ENCODE measurements around the gene NOSIP.

The NOSIP gene

GRCh38 chr19:49512970-49513745 is 67.2 kb downstream of the NOSIP start:
- DNase-seq (ENCODE audit: low read depth): no peak
- no peak for TF ChIP-seq CTCF (IDR thresholded peaks at IDR 0.05; ENCODE audit: insufficient read depth, low read depth, low read length, missing control alignments)
- no peak overlapping the region for H3K4me3 ChIP-seq (ENCODE audit: low read depth, low read length)

GRCh38 chr19:49507803-49508494 is 72.4 kb downstream of the NOSIP start:
- H3K4me3 ChIP-seq (ENCODE audit: low read depth, low read length): no peak overlapping the region
- no peak for TF ChIP-seq CTCF (IDR thresholded peaks at IDR 0.05; ENCODE audit: insufficient read depth, low read depth, low read length, missing control alignments)
- no peak for DNase-seq (ENCODE audit: low read depth)

- TF ChIP-seq CTCF (IDR thresholded peaks at IDR 0.05; ENCODE audit: insufficient read depth, low read depth, low read length, missing control alignments): peak; percentile 93
- peak; percentile 78 for DNase-seq (ENCODE audit: low read depth)
- H3K4me3 ChIP-seq (ENCODE audit: low read depth, low read length): no peak overlapping the region
These were observed 73.7 kb downstream of the NOSIP start for GRCh38 chr19:49506575-49507105.
